ENCODE data around the gene CTIF. TPM values are rescaled to one million over a fixed set of nuclear protein-coding genes. Genes with fewer than 3 reads are reported as not detected.

The CTIF gene
- total RNA-seq, 4 donors from 2014 or later = 14.1 to 78.2 (median 18.4) TPM

DNA sequence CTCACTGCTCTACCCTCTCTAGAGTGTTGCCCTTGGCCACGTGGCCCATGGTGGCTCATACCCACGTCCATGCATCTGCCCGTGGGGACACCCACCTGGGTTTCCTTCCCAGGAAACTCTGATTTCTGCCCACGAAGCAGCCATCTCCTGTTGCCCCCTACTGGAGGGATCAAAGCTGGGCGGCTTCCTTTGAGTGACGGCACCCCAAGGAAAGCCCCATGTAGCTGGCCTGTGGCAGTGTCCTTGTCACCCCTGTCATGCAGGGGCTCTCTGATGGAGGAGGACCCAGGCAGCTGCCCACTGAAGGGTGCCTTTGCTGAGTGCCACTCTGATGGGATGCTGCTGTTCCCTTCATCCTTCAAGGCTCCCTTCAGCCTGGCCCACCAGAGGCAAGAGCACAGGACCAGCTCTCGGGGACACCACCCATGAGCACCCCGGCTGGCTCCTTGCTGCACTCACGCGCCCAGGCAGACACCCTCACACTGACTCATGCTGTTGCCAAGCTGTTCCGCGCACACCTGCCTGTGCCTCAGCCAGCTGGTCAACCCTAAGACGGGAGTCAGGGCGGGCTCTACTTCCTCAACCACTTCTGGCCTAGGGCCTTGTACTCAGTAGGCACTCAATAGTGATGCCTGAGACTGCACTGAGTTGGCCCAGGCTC is 101.1 kb downstream of the CTIF start:
- Histone ChIP-seq H3K27ac (no peak overlapping the region), H3K4me3 (no peak overlapping the region), H3K27me3 (no peaks in the 10 kb centered on the region), H3K36me3 (no peaks in the 10 kb centered on the region), H3K9me3 (no peaks in the 10 kb centered on the region), H3K4me1 (no peaks in the 10 kb centered on the region)
- WGBS, 2 donors (ENCODE audit: low coverage in 1 of 2) = 88% methylated on average over 13 of the region's 14 CpGs; no CpG with 5 or more reads in 1 of the 2 donors
- DNase-seq = no peak
- TF ChIP-seq POLR2AphosphoS5 (IDR thresholded peaks at IDR 0.05) = no peak
- TF ChIP-seq, protein P1, sequence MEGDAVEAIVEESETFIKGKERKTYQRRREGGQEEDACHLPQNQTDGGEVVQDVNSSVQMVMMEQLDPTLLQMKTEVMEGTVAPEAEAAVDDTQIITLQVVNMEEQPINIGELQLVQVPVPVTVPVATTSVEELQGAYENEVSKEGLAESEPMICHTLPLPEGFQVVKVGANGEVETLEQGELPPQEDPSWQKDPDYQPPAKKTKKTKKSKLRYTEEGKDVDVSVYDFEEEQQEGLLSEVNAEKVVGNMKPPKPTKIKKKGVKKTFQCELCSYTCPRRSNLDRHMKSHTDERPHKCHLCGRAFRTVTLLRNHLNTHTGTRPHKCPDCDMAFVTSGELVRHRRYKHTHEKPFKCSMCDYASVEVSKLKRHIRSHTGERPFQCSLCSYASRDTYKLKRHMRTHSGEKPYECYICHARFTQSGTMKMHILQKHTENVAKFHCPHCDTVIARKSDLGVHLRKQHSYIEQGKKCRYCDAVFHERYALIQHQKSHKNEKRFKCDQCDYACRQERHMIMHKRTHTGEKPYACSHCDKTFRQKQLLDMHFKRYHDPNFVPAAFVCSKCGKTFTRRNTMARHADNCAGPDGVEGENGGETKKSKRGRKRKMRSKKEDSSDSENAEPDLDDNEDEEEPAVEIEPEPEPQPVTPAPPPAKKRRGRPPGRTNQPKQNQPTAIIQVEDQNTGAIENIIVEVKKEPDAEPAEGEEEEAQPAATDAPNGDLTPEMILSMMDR (IDR thresholded peaks at IDR 0.05) = peak in 1 of 5 experiments; percentile 14
- intact Hi-C loops (cut with DNase I; ENCODE audit: low total_unique reads) = no loop called here
- in situ Hi-C loops (cut with MboI; ENCODE audit: low pct_ligation_motif_present in 1 of 4, low pct_unique_long_range_greater_than_20kb in 1 of 4, low sequenced_read_pairs in 3 of 4) = loop anchor here in 1 of 4 donors (10.0 kb wide), 1 partner anchor 155 kb away; no protein-coding TSS in a partner anchor

GRCh38 chr18:48640566-48641270 is 101.9 kb downstream of the CTIF start:
- Histone ChIP-seq H3K27ac (no peak overlapping the region), H3K27me3 (no peaks in the 10 kb centered on the region), H3K36me3 (no peaks in the 10 kb centered on the region), H3K9me3 (no peaks in the 10 kb centered on the region), H3K4me1 (no peaks in the 10 kb centered on the region), H3K4me3 (no peak overlapping the region)
- in situ Hi-C loops (cut with MboI; ENCODE audit: low pct_ligation_motif_present in 1 of 4, low pct_unique_long_range_greater_than_20kb in 1 of 4, low sequenced_read_pairs in 3 of 4) = loop anchor here in 1 of 4 donors (10.0 kb wide), 1 partner anchor 156 kb away; no protein-coding TSS in a partner anchor
- DNase-seq = no peak
- TF ChIP-seq POLR2AphosphoS5 (IDR thresholded peaks at IDR 0.05) = no peak
- TF ChIP-seq, protein P1 (IDR thresholded peaks at IDR 0.05) = no peak
- no peak for TF ChIP-seq POLR2A (IDR thresholded peaks at IDR 0.05)
- TF ChIP-seq EP300 (IDR thresholded peaks at IDR 0.05; ENCODE audit: low read depth) = no peak
- WGBS, 2 donors (ENCODE audit: low coverage in 1 of 2) = 85 to 89% methylated on average over 3 to 6 of the region's 6 CpGs
- intact Hi-C loops (cut with DNase I; ENCODE audit: low total_unique reads) = no loop called here

GRCh38 chr18:48641981-48642380 is 103.2 kb downstream of the CTIF start:
- no peaks in the 10 kb centered on the region for H3K36me3 ChIP-seq
- H3K4me1 ChIP-seq = no peaks in the 10 kb centered on the region
- no peak overlapping the region for H3K4me3 ChIP-seq
- no peaks in the 10 kb centered on the region for H3K27me3 ChIP-seq
- DNase-seq = no peak
- no peak for TF ChIP-seq POLR2A (IDR thresholded peaks at IDR 0.05)
- TF ChIP-seq EP300 (IDR thresholded peaks at IDR 0.05; ENCODE audit: low read depth) = no peak
- TF ChIP-seq POLR2AphosphoS5 (IDR thresholded peaks at IDR 0.05) = no peak
- TF ChIP-seq, protein P1 (IDR thresholded peaks at IDR 0.05) = no peak
- in situ Hi-C loops (cut with MboI; ENCODE audit: low pct_ligation_motif_present in 1 of 4, low pct_unique_long_range_greater_than_20kb in 1 of 4, low sequenced_read_pairs in 3 of 4) = loop anchor here in 1 of 4 donors (10.0 kb wide), 1 partner anchor 157 kb away; no protein-coding TSS in a partner anchor
- 93 to 95% methylated on average over 4 of the region's 4 CpGs for WGBS, 2 donors (ENCODE audit: low coverage in 1 of 2)
- no peak overlapping the region for H3K27ac ChIP-seq
- intact Hi-C loops (cut with DNase I; ENCODE audit: low total_unique reads) = no loop called here
- no peaks in the 10 kb centered on the region for H3K9me3 ChIP-seq

DNA sequence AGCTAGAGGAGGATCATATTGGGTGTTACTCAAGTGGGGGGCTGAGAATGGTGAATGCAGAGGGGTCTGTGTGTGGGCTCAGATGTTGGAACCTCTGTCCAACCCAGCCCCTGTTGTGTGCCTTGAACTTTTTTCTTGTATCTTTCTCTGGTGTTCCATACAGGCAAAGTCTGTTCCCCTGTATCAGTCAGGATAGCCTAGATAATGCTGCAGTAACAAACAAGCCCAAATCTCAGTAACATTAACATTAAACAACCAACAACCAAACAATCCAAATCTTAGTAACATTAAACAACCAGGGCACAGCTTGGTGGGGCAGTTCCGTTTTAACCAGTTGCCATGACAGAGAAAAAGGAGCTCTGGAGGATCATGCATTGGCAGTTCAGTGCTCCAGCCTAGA is 103.7 kb downstream of the CTIF start:
- in situ Hi-C loops (cut with MboI; ENCODE audit: low pct_ligation_motif_present in 1 of 4, low pct_unique_long_range_greater_than_20kb in 1 of 4, low sequenced_read_pairs in 3 of 4) (loop anchor here in 1 of 4 donors (10.0 kb wide), 1 partner anchor 158 kb away; no protein-coding TSS in a partner anchor), intact Hi-C loops (cut with DNase I; ENCODE audit: low total_unique reads) (no loop called here)
- TF ChIP-seq EP300 (IDR thresholded peaks at IDR 0.05; ENCODE audit: low read depth) = no peak
- TF ChIP-seq POLR2A (IDR thresholded peaks at IDR 0.05) = no peak
- Histone ChIP-seq H3K4me1 (no peaks in the 10 kb centered on the region), H3K27ac (no peak overlapping the region), H3K9me3 (no peaks in the 10 kb centered on the region), H3K4me3 (no peak overlapping the region), H3K36me3 (no peaks in the 10 kb centered on the region), H3K27me3 (no peaks in the 10 kb centered on the region)
- WGBS, 2 donors (ENCODE audit: low coverage in 1 of 2) = 85% methylated on average over 1 of the region's 1 CpG; no CpG with 5 or more reads in 1 of the 2 donors
- no peak for DNase-seq

Measured in transverse colon (tissue), 4 donors.